ENCODE data around the gene CTRB1.

GRCh38 chr16:75256696-75257343 lies 38.0 kb downstream of the CTRB1 start:
- TF ChIP-seq, protein P1, sequence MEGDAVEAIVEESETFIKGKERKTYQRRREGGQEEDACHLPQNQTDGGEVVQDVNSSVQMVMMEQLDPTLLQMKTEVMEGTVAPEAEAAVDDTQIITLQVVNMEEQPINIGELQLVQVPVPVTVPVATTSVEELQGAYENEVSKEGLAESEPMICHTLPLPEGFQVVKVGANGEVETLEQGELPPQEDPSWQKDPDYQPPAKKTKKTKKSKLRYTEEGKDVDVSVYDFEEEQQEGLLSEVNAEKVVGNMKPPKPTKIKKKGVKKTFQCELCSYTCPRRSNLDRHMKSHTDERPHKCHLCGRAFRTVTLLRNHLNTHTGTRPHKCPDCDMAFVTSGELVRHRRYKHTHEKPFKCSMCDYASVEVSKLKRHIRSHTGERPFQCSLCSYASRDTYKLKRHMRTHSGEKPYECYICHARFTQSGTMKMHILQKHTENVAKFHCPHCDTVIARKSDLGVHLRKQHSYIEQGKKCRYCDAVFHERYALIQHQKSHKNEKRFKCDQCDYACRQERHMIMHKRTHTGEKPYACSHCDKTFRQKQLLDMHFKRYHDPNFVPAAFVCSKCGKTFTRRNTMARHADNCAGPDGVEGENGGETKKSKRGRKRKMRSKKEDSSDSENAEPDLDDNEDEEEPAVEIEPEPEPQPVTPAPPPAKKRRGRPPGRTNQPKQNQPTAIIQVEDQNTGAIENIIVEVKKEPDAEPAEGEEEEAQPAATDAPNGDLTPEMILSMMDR (IDR thresholded peaks at IDR 0.05) = no peak
- TF ChIP-seq POLR2A (IDR thresholded peaks at IDR 0.05) (no peak), POLR2AphosphoS5 (IDR thresholded peaks at IDR 0.05) (no peak), EP300 (IDR thresholded peaks at IDR 0.05) (no peak)
